Parietal lobe (tissue), 2 donors: ENCODE data around the gene UGT2A1. TPM values are rescaled to one million over a fixed set of nuclear protein-coding genes. Genes with fewer than 3 reads are reported as not detected.

Experiments
- small RNA-seq: library from RNA; depleted of rRNA; stranded (forward); fragments of <200 nt; gene quantifications from one replicate; pipeline ENCODE3, GENCODE V24; 2014; ENCODE audit warnings: low replicate concordance
- total RNA-seq: library from RNA; depleted of rRNA; stranded (reverse); fragments of >200 nt; gene quantifications from one replicate; pipeline ENCODE4 v1.2.3, GENCODE V29; 2014

The UGT2A1 gene
- total RNA-seq: not detected

DNA sequence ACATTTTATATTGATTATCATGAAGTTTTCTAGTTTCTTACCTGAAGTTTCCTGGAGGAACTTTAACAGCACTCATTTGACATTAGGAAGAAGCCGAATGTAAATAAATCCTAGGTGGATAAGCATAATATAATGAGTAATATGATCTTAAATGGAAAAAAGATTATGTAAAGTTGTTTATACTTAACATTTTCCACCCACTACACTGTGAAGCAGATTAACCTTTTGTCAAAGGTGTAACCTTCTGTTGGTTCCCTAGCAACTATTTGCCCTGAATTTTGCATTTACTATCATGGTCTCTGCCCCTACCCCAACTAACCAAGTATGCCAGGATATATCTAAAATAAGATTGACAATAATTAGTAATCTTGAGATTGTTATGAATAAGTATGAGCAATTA lies at the start of gene UGT2A1:
TSS of gene UGT2A1 (minus strand) at position 101 of the 400 bp plus-strand sequence. CDS start 5,603 bp downstream, outside the sequence.

DNA sequence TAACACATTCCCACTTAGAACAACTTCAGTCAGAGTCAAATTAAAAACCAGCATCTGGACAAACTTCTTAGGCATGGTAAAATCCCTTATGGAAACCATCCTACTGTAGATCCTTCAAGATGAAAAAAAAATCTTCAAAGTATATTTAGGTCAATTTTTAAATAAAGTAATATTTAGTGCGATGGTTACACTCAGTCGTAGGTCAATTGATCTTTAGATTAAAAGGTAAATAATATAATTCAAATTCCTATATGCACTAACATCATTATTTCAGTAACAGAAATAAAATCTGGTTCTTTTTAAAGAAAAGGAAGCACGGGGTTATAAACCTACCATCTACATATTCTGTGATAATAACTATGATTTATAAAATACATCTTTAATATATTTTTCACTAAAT lies 13.5 kb downstream of the UGT2A1 start, which contains the start of gene UGT2A2:
TSS of gene UGT2A2 (minus strand) at position 101 of the 400 bp plus-strand sequence. CDS start at position 99, 2 bp downstream.

Small RNA genes lying within 50 kb of the gene (small RNA-seq; reads per million reads assigned to genes)
- gene UGT2A2: not detected

Other genes with a start within 250 kb of the UGT2A1 start
- gene UGT2B4, start 157.3 kb downstream of the UGT2A1 start, total RNA-seq: not detected
- gene UGT2A2, start 13.6 kb downstream of the UGT2A1 start, total RNA-seq: not detected
- gene SULT1B1, start 107.4 kb upstream of the UGT2A1 start, total RNA-seq: 0.31 TPM
- gene SULT1E1, start 206.9 kb upstream of the UGT2A1 start, total RNA-seq: 2.8 TPM